Measurements from ENCODE around the gene POLG.

POLG gene

GRCh38 chr15:89381888-89382686 lies 47.5 kb upstream of the POLG start:
- no peak overlapping the region for H4K91ac ChIP-seq (ENCODE audit: low read length)
- WGBS = 56% methylated on average over 10 of the region's 11 CpGs
- no peak overlapping the region for H3K9ac ChIP-seq (ENCODE audit: low read length)
- no peak overlapping the region for H3K14ac ChIP-seq (ENCODE audit: low read length in 2 of 2)
- H2AFZ ChIP-seq (ENCODE audit: low read depth, low read length) = no peak overlapping the region
- H3K18ac ChIP-seq (ENCODE audit: low read depth in 1 of 2, low read length in 2 of 2) = no peak overlapping the region
- H3K9me3 ChIP-seq (ENCODE audit: control insufficient read depth, low read length) = no peaks in the 10 kb centered on the region
- H3K79me1 ChIP-seq (replicated peaks; ENCODE audit: low read length, poor library complexity, severe bottlenecking) = no peaks in the 10 kb centered on the region
- no peak overlapping the region for H2BK12ac ChIP-seq (ENCODE audit: low read length in 2 of 2)
- H3K4me2 ChIP-seq (ENCODE audit: low read length, poor library complexity, severe bottlenecking) = no peak overlapping the region
- no peaks in the 10 kb centered on the region for H3K36me3 ChIP-seq (ENCODE audit: control insufficient read depth in 1 of 2, insufficient read depth in 2 of 2, low read depth in 1 of 2, low read length in 2 of 2)
- peaks cover 14% of the 10 kb centered on the region for H3K4me1 ChIP-seq (ENCODE audit: control insufficient read depth, insufficient read depth, low read depth, low read length)
- H3K4ac ChIP-seq (ENCODE audit: low read depth in 1 of 2, low read length in 2 of 2) = no peak overlapping the region
- no peak overlapping the region for H2BK15ac ChIP-seq (ENCODE audit: low read depth, poor library complexity, severe bottlenecking)
- DNase-seq = no peak
- H3K27me3 ChIP-seq (ENCODE audit: control insufficient read depth in 1 of 2, insufficient read depth in 1 of 2, low read length in 2 of 2) = peaks cover 90 to 95% of the 10 kb centered on the region in 2 experiments
- H2BK5ac ChIP-seq (ENCODE audit: low read depth, low read length, poor library complexity, severe bottlenecking) = no peak overlapping the region
- H3K27ac ChIP-seq (ENCODE audit: low read length, poor library complexity, severe bottlenecking) = no peak overlapping the region
- no peak overlapping the region for H4K8ac ChIP-seq (ENCODE audit: low read length)
- H2BK120ac ChIP-seq (ENCODE audit: low read depth, low read length) = no peak overlapping the region
- no peak overlapping the region for H3K4me3 ChIP-seq (ENCODE audit: insufficient read depth in 1 of 2, low read depth in 1 of 2, low read length in 2 of 2)
- H3K23ac ChIP-seq (ENCODE audit: low read length in 2 of 2) = no peak overlapping the region
- H2AK5ac ChIP-seq (ENCODE audit: low read length, severe bottlenecking) = no peak overlapping the region

GRCh38 chr15:89381331-89381730 lies 46.7 kb upstream of the POLG start:
- 58% methylated on average over 3 of the region's 3 CpGs for WGBS
- no peak for DNase-seq
- H3K4me3 ChIP-seq (ENCODE audit: insufficient read depth in 1 of 2, low read depth in 1 of 2, low read length in 2 of 2) = no peak overlapping the region
- H2BK12ac ChIP-seq (ENCODE audit: low read length in 2 of 2) = no peak overlapping the region
- H2AFZ ChIP-seq (ENCODE audit: low read depth, low read length) = no peak overlapping the region
- no peak overlapping the region for H3K18ac ChIP-seq (ENCODE audit: low read depth in 1 of 2, low read length in 2 of 2)
- H4K91ac ChIP-seq (ENCODE audit: low read length) = no peak overlapping the region
- H3K14ac ChIP-seq (ENCODE audit: low read length in 2 of 2) = no peak overlapping the region
- H2BK15ac ChIP-seq (ENCODE audit: low read depth, poor library complexity, severe bottlenecking) = no peak overlapping the region
- H3K9me3 ChIP-seq (ENCODE audit: control insufficient read depth, low read length) = no peaks in the 10 kb centered on the region
- peaks cover 93 to 97% of the 10 kb centered on the region in 2 experiments for H3K27me3 ChIP-seq (ENCODE audit: control insufficient read depth in 1 of 2, insufficient read depth in 1 of 2, low read length in 2 of 2)
- H2AK5ac ChIP-seq (ENCODE audit: low read length, severe bottlenecking) = no peak overlapping the region
- no peaks in the 10 kb centered on the region for H3K79me1 ChIP-seq (replicated peaks; ENCODE audit: low read length, poor library complexity, severe bottlenecking)
- H4K8ac ChIP-seq (ENCODE audit: low read length) = no peak overlapping the region
- no peak overlapping the region for H2BK120ac ChIP-seq (ENCODE audit: low read depth, low read length)
- H3K27ac ChIP-seq (ENCODE audit: low read length, poor library complexity, severe bottlenecking) = no peak overlapping the region
- peaks cover 14% of the 10 kb centered on the region for H3K4me1 ChIP-seq (ENCODE audit: control insufficient read depth, insufficient read depth, low read depth, low read length)
- H3K23ac ChIP-seq (ENCODE audit: low read length in 2 of 2) = no peak overlapping the region
- H3K4ac ChIP-seq (ENCODE audit: low read depth in 1 of 2, low read length in 2 of 2) = no peak overlapping the region
- no peaks in the 10 kb centered on the region for H3K36me3 ChIP-seq (ENCODE audit: control insufficient read depth in 1 of 2, insufficient read depth in 2 of 2, low read depth in 1 of 2, low read length in 2 of 2)
- H3K4me2 ChIP-seq (ENCODE audit: low read length, poor library complexity, severe bottlenecking) = no peak overlapping the region
- H2BK5ac ChIP-seq (ENCODE audit: low read depth, low read length, poor library complexity, severe bottlenecking) = no peak overlapping the region
- H3K9ac ChIP-seq (ENCODE audit: low read length) = no peak overlapping the region

GRCh38 chr15:89379818-89380217 lies 45.2 kb upstream of the POLG start:
- no peak overlapping the region for H3K4ac ChIP-seq (ENCODE audit: low read depth in 1 of 2, low read length in 2 of 2)
- no peak overlapping the region for H2BK120ac ChIP-seq (ENCODE audit: low read depth, low read length)
- no peak overlapping the region for H3K18ac ChIP-seq (ENCODE audit: low read depth in 1 of 2, low read length in 2 of 2)
- H3K14ac ChIP-seq (ENCODE audit: low read length in 2 of 2) = no peak overlapping the region
- H3K23ac ChIP-seq (ENCODE audit: low read length in 2 of 2) = no peak overlapping the region
- H3K4me2 ChIP-seq (ENCODE audit: low read length, poor library complexity, severe bottlenecking) = no peak overlapping the region
- H2BK15ac ChIP-seq (ENCODE audit: low read depth, poor library complexity, severe bottlenecking) = no peak overlapping the region
- no peak overlapping the region for H2AFZ ChIP-seq (ENCODE audit: low read depth, low read length)
- H4K91ac ChIP-seq (ENCODE audit: low read length) = no peak overlapping the region
- no peak for DNase-seq
- H2BK12ac ChIP-seq (ENCODE audit: low read length in 2 of 2) = no peak overlapping the region
- peaks cover 14% of the 10 kb centered on the region for H3K4me1 ChIP-seq (ENCODE audit: control insufficient read depth, insufficient read depth, low read depth, low read length)
- no peak overlapping the region for H2BK5ac ChIP-seq (ENCODE audit: low read depth, low read length, poor library complexity, severe bottlenecking)
- H3K27ac ChIP-seq (ENCODE audit: low read length, poor library complexity, severe bottlenecking) = no peak overlapping the region
- H3K4me3 ChIP-seq (ENCODE audit: insufficient read depth in 1 of 2, low read depth in 1 of 2, low read length in 2 of 2) = no peak overlapping the region
- H3K9ac ChIP-seq (ENCODE audit: low read length) = no peak overlapping the region
- H3K79me1 ChIP-seq (replicated peaks; ENCODE audit: low read length, poor library complexity, severe bottlenecking) = no peaks in the 10 kb centered on the region
- WGBS = 39% methylated on average over 4 of the region's 5 CpGs
- no peaks in the 10 kb centered on the region for H3K9me3 ChIP-seq (ENCODE audit: control insufficient read depth, low read length)
- no peak overlapping the region for H2AK5ac ChIP-seq (ENCODE audit: low read length, severe bottlenecking)
- peaks cover 96 to 98% of the 10 kb centered on the region in 2 experiments for H3K27me3 ChIP-seq (ENCODE audit: control insufficient read depth in 1 of 2, insufficient read depth in 1 of 2, low read length in 2 of 2)
- H4K8ac ChIP-seq (ENCODE audit: low read length) = no peak overlapping the region
- H3K36me3 ChIP-seq (ENCODE audit: control insufficient read depth in 1 of 2, insufficient read depth in 2 of 2, low read depth in 1 of 2, low read length in 2 of 2) = no peaks in the 10 kb centered on the region

- no peak overlapping the region for H3K14ac ChIP-seq (ENCODE audit: low read length in 2 of 2)
- H3K36me3 ChIP-seq (ENCODE audit: control insufficient read depth in 1 of 2, insufficient read depth in 2 of 2, low read depth in 1 of 2, low read length in 2 of 2) = no peaks in the 10 kb centered on the region
- H3K27ac ChIP-seq (ENCODE audit: low read length, poor library complexity, severe bottlenecking) = no peak overlapping the region
- no peak overlapping the region for H2BK5ac ChIP-seq (ENCODE audit: low read depth, low read length, poor library complexity, severe bottlenecking)
- peaks cover 14% of the 10 kb centered on the region for H3K4me1 ChIP-seq (ENCODE audit: control insufficient read depth, insufficient read depth, low read depth, low read length)
- H2BK15ac ChIP-seq (ENCODE audit: low read depth, poor library complexity, severe bottlenecking) = no peak overlapping the region
- 19% methylated on average over 28 of the region's 28 CpGs for WGBS
- no peaks in the 10 kb centered on the region for H3K9me3 ChIP-seq (ENCODE audit: control insufficient read depth, low read length)
- H3K4me3 ChIP-seq (ENCODE audit: insufficient read depth in 1 of 2, low read depth in 1 of 2, low read length in 2 of 2) = no peak overlapping the region
- H3K18ac ChIP-seq (ENCODE audit: low read depth in 1 of 2, low read length in 2 of 2) = no peak overlapping the region
- H3K23ac ChIP-seq (ENCODE audit: low read length in 2 of 2) = no peak overlapping the region
- H3K9ac ChIP-seq (ENCODE audit: low read length) = no peak overlapping the region
- H2BK120ac ChIP-seq (ENCODE audit: low read depth, low read length) = no peak overlapping the region
- H3K4ac ChIP-seq (ENCODE audit: low read depth in 1 of 2, low read length in 2 of 2) = no peak overlapping the region
- no peak for DNase-seq
- no peak overlapping the region for H4K8ac ChIP-seq (ENCODE audit: low read length)
- no peak overlapping the region for H4K91ac ChIP-seq (ENCODE audit: low read length)
- peaks cover 96 to 98% of the 10 kb centered on the region in 2 experiments for H3K27me3 ChIP-seq (ENCODE audit: control insufficient read depth in 1 of 2, insufficient read depth in 1 of 2, low read length in 2 of 2)
- no peaks in the 10 kb centered on the region for H3K79me1 ChIP-seq (replicated peaks; ENCODE audit: low read length, poor library complexity, severe bottlenecking)
- H2AK5ac ChIP-seq (ENCODE audit: low read length, severe bottlenecking) = no peak overlapping the region
- no peak overlapping the region for H3K4me2 ChIP-seq (ENCODE audit: low read length, poor library complexity, severe bottlenecking)
- no peak overlapping the region for H2AFZ ChIP-seq (ENCODE audit: low read depth, low read length)
- no peak overlapping the region for H2BK12ac ChIP-seq (ENCODE audit: low read length in 2 of 2)
Observed at GRCh38 chr15:89379251-89379695, 44.6 kb upstream of the POLG start.
